ENCODE data around the gene CLSTN1. TPM values are rescaled to one million over a fixed set of nuclear protein-coding genes. Genes with fewer than 3 reads are reported as not detected.
A peak's percentile ranks its signal among the peaks of the same experiment; 100 is the strongest.

CLSTN1 gene
- total and polyA plus RNA-seq, 2 of the 13 experiments (the other 11 are each of a cell fraction or from before 2014, with no cell fraction given) = 19.7 to 29.8 TPM

DNA sequence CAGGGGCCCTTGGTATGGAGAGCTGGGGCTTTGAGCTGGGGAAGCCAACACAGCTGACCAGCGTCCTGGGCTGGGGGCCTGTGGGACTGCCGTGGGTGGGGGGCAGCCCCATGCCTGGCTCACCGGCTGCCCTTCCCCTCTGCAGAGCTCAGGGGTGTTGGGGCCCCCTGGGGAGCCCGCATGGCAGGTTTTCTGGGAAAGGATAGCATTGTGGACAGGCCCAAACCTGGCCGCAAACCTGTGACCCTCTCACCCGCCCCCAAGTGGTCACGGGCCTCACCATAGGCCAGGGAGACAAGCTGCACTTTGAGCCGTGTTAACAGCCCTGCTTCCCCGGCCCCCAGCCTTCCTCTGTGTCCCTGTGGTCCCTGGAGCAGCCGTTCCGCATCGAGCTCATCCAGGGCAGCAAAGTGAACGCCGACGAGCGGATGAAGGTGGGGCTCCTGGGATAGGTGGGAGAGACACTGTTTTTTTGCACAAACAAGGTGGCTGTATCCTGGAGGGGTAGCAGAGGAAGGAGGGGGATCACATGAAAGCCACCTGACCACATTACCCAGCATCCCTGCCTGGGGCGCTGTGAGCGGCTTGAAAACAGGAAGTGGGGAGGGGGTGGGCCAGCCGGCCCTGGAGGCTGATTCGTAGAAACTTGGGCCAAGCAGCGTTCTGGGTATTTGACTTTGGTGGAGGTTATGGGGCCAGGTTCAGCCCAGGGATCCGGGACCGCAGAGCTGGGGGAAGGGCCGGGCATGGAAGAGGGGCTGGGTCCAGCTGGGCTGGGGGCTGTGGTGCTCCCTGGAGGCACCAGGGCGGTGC lies 106.4 kb downstream of the CLSTN1 start (continued):
- TF ChIP-seq, protein P1, sequence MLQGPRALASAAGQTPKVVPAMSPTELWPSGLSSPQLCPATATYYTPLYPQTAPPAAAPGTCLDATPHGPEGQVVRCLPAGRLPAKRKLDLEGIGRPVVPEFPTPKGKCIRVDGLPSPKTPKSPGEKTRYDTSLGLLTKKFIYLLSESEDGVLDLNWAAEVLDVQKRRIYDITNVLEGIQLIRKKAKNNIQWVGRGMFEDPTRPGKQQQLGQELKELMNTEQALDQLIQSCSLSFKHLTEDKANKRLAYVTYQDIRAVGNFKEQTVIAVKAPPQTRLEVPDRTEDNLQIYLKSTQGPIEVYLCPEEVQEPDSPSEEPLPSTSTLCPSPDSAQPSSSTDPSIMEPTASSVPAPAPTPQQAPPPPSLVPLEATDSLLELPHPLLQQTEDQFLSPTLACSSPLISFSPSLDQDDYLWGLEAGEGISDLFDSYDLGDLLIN (CRISPR knock-in tag; IDR thresholded peaks at IDR 0.05; ENCODE audit: borderline replicate concordance) = no peak
- no peak for TF ChIP-seq RBAK (CRISPR knock-in tag; IDR thresholded peaks at IDR 0.05)
- TF ChIP-seq ZNF792 (CRISPR knock-in tag; IDR thresholded peaks at IDR 0.05) = peak; percentile 84; the same call in 1 of the 2 replicates
- TF ChIP-seq SP4 (CRISPR knock-in tag; IDR thresholded peaks at IDR 0.05) = peak; percentile 54; the same call in 1 of the 2 replicates
- peak; percentile 52; the same call in 1 of the 2 replicates for TF ChIP-seq KMT2A (CRISPR knock-in tag; IDR thresholded peaks at IDR 0.05)
- no peak for TF ChIP-seq ZNF468 (CRISPR knock-in tag; IDR thresholded peaks at IDR 0.05)
- TF ChIP-seq KLF12 (CRISPR knock-in tag; IDR thresholded peaks at IDR 0.05; ENCODE audit: borderline replicate concordance) = no peak
- no peak for TF ChIP-seq KLF9 (CRISPR knock-in tag; IDR thresholded peaks at IDR 0.05; ENCODE audit: low read depth)
- peak; percentile 49; the same call in 1 of the 2 replicates for TF ChIP-seq CCDC6 (CRISPR knock-in tag; IDR thresholded peaks at IDR 0.05)
- TF ChIP-seq HMG20A (CRISPR knock-in tag; IDR thresholded peaks at IDR 0.05; ENCODE audit: borderline replicate concordance) = no peak
- no peak for TF ChIP-seq ZFYVE20 (CRISPR knock-in tag; IDR thresholded peaks at IDR 0.05; ENCODE audit: borderline replicate concordance, low read depth)
- TF ChIP-seq, protein P2, sequence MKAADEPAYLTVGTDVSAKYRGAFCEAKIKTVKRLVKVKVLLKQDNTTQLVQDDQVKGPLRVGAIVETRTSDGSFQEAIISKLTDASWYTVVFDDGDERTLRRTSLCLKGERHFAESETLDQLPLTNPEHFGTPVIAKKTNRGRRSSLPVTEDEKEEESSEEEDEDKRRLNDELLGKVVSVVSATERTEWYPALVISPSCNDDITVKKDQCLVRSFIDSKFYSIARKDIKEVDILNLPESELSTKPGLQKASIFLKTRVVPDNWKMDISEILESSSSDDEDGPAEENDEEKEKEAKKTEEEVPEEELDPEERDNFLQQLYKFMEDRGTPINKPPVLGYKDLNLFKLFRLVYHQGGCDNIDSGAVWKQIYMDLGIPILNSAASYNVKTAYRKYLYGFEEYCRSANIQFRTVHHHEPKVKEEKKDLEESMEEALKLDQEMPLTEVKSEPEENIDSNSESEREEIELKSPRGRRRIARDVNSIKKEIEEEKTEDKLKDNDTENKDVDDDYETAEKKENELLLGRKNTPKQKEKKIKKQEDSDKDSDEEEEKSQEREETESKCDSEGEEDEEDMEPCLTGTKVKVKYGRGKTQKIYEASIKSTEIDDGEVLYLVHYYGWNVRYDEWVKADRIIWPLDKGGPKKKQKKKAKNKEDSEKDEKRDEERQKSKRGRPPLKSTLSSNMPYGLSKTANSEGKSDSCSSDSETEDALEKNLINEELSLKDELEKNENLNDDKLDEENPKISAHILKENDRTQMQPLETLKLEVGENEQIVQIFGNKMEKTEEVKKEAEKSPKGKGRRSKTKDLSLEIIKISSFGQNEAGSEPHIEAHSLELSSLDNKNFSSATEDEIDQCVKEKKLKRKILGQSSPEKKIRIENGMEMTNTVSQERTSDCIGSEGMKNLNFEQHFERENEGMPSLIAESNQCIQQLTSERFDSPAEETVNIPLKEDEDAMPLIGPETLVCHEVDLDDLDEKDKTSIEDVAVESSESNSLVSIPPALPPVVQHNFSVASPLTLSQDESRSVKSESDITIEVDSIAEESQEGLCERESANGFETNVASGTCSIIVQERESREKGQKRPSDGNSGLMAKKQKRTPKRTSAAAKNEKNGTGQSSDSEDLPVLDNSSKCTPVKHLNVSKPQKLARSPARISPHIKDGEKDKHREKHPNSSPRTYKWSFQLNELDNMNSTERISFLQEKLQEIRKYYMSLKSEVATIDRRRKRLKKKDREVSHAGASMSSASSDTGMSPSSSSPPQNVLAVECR (CRISPR knock-in tag; IDR thresholded peaks at IDR 0.05; ENCODE audit: borderline replicate concordance) = peak; percentile 83
- TF ChIP-seq TBP (CRISPR knock-in tag; IDR thresholded peaks at IDR 0.05) = no peak
- no peak for TF ChIP-seq NFE2L2 (IDR thresholded peaks at IDR 0.05; ENCODE audit: low read length)
- TF ChIP-seq ZNF207 (IDR thresholded peaks at IDR 0.05; ENCODE audit: borderline replicate concordance) = no peak
- TF ChIP-seq KAT2B (IDR thresholded peaks at IDR 0.05; ENCODE audit: borderline replicate concordance, low read depth, low read length) = no peak
- no peak for TF ChIP-seq ZNF20 (CRISPR knock-in tag; IDR thresholded peaks at IDR 0.05)
- TF ChIP-seq ZNF496 (CRISPR knock-in tag; IDR thresholded peaks at IDR 0.05; ENCODE audit: insufficient replicate concordance) = no peak
- TF ChIP-seq TBX2 (CRISPR knock-in tag; IDR thresholded peaks at IDR 0.05; ENCODE audit: borderline replicate concordance) = peak; percentile 90
- TF ChIP-seq, protein P3, sequence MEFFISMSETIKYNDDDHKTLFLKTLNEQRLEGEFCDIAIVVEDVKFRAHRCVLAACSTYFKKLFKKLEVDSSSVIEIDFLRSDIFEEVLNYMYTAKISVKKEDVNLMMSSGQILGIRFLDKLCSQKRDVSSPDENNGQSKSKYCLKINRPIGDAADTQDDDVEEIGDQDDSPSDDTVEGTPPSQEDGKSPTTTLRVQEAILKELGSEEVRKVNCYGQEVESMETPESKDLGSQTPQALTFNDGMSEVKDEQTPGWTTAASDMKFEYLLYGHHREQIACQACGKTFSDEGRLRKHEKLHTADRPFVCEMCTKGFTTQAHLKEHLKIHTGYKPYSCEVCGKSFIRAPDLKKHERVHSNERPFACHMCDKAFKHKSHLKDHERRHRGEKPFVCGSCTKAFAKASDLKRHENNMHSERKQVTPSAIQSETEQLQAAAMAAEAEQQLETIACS (CRISPR knock-in tag; IDR thresholded peaks at IDR 0.05) = no peak
- TF ChIP-seq ZNF331 (CRISPR knock-in tag; IDR thresholded peaks at IDR 0.05) = peak; percentile 46; the same call in 1 of the 2 replicates
- TF ChIP-seq ZFP37 (CRISPR knock-in tag; IDR thresholded peaks at IDR 0.05; ENCODE audit: borderline replicate concordance) = peak; percentile 32; the same call in 1 of the 2 replicates
- TF ChIP-seq NFYC (CRISPR knock-in tag; IDR thresholded peaks at IDR 0.05) = peak; percentile 69
- TF ChIP-seq HOXA3 (CRISPR knock-in tag; IDR thresholded peaks at IDR 0.05) = peak; percentile 60
- TF ChIP-seq HDAC2 (CRISPR knock-in tag; IDR thresholded peaks at IDR 0.05) = peak; percentile 74
- no peak for TF ChIP-seq HMGA1 (CRISPR knock-in tag; conservative IDR thresholded peaks at IDR 0.05)

Measured in HepG2 (cell line).